CD4-positive, alpha-beta memory T cell (primary cell): Measurements from ENCODE around the gene SPRN. TPM values are rescaled to one million over a fixed set of nuclear protein-coding genes. Genes with fewer than 3 reads are reported as not detected.

Experiments
- CTCF ChIA-PET: fragments of 350-600 bp; sonication (Branson Sonifier 250); formaldehyde crosslinking; loops from one replicate; lab custom pipeline; 2021; ENCODE audit warnings: inconsistent platforms; ENCODE audit not compliant: partially characterized antibody; lab: Charles Lee
- POLR2A ChIA-PET: fragments of 350-600 bp; sonication (Branson Sonifier 250); formaldehyde crosslinking; loops from one replicate; lab custom pipeline; 2021; ENCODE audit not compliant: partially characterized antibody; lab: Charles Lee
- DNase-seq, 5 donors: peaks; one replicate each; pipeline versions ENCODE4 v3.0.0 to v3.0.0-alpha.2; 2020 to 2022; ENCODE audit warnings: mixed read lengths in 1 of 5
- H3K27ac ChIP-seq: one replicate; pipeline ENCODE4 v1.7.0; 2013; ENCODE audit warnings: low read depth, low read length
- H3K27me3 ChIP-seq: 2 replicates; pipeline ENCODE4 v1.7.0; 2013; ENCODE audit warnings: mild to moderate bottlenecking, low read length, moderate library complexity; ENCODE audit not compliant: insufficient read depth
- H3K36me3 ChIP-seq: 2 replicates; pipeline ENCODE4 v1.7.0; 2013; ENCODE audit warnings: mild to moderate bottlenecking, low read length, moderate library complexity; ENCODE audit not compliant: insufficient read depth
- H3K4me1 ChIP-seq: 2 replicates; pipeline ENCODE4 v1.7.0; 2013; ENCODE audit warnings: mild to moderate bottlenecking, low read length, moderate library complexity; ENCODE audit not compliant: insufficient read depth
- H3K4me3 ChIP-seq, 2 donors: one replicate each; pipeline ENCODE4 v1.7.0; 2013; ENCODE audit warnings: low read length in 2 of 2, mild to moderate bottlenecking in 1 of 2
- H3K9me3 ChIP-seq, 2 donors: one replicate each; pipeline ENCODE4 v1.7.0; 2013; ENCODE audit warnings: low read length in 2 of 2, control low read depth in 1 of 2; ENCODE audit not compliant: control insufficient read depth in 1 of 2
- H3K27ac Mint-ChIP-seq, 7 donors: one replicate each; pipeline ENCODE4 v1.8.0; 2020 to 2021; ENCODE audit warnings: mixed read lengths in 7 of 7, mild to moderate bottlenecking in 6 of 7, inconsistent platforms in 3 of 7, moderate library complexity in 3 of 7
- H3K27me3 Mint-ChIP-seq, 2 donors: one replicate each; pipeline ENCODE4 v1.8.0; 2020 to 2021; ENCODE audit warnings: mixed read lengths in 2 of 2
- H3K36me3 Mint-ChIP-seq, 2 donors: one replicate each; pipeline ENCODE4 v1.8.0; 2020 to 2021; ENCODE audit warnings: mixed read lengths in 2 of 2, inconsistent platforms in 1 of 2, mild to moderate bottlenecking in 1 of 2
- H3K4me1 Mint-ChIP-seq, 4 donors: one replicate each; pipeline ENCODE4 v1.8.0; 2020 to 2021; ENCODE audit warnings: mixed read lengths in 4 of 4, mild to moderate bottlenecking in 1 of 4
- H3K4me3 Mint-ChIP-seq, 8 donors: one replicate each; pipeline ENCODE4 v1.8.0; 2020 to 2021; ENCODE audit warnings: mixed read lengths in 8 of 8, mild to moderate bottlenecking in 7 of 8, moderate library complexity in 6 of 8, inconsistent platforms in 3 of 8
- H3K9me3 Mint-ChIP-seq, 8 donors: one replicate each; pipeline ENCODE4 v1.8.0; 2020 to 2021; ENCODE audit warnings: mixed read lengths in 8 of 8, mild to moderate bottlenecking in 5 of 8, inconsistent platforms in 3 of 8, moderate library complexity in 1 of 8
- intact Hi-C: fragments of 100-400 bp; cut with micrococcal nuclease; formaldehyde crosslinking; loops from one replicate; pipeline ENCODE4 v1.15.1; 2023
- polyA plus RNA-seq, 2 donors: library from polyadenylated mRNA; unstranded; fragments of 300-500 nt; fragmentation: Illumina TruSeq; gene quantifications; one replicate each; pipeline ENCODE4 v1.2.3, GENCODE V29; 2021
- total RNA-seq, 2 experiments: library from RNA; stranded (reverse); gene quantifications; one replicate each; pipeline ENCODE4 v1.2.3, GENCODE V29; 2021

The SPRN gene
- total and polyA plus RNA-seq, 4 experiments from 2014 or later, result 0.14 to 0.26 TPM; not detected in 2

GRCh38 chr10:133455196-133455595, 30.8 kb upstream of the SPRN start:
- peak overlapping the region in 1 of 7 donors; percentile 74 for H3K27ac Mint-ChIP-seq
- CTCF ChIA-PET, result interaction anchor here (2.1 kb wide), 1 partner anchor 16 kb away, joined by 5 read pairs; no protein-coding TSS in a partner anchor
- Histone ChIP-seq H3K4me1 (no peaks in the 10 kb centered on the region), H3K9me3 (no peaks in the 10 kb centered on the region), H3K27ac (no peak overlapping the region), H3K27me3 (no peaks in the 10 kb centered on the region), H3K36me3 (no peaks in the 10 kb centered on the region), H3K4me3 (no peak overlapping the region)
- H3K27me3 Mint-ChIP-seq, result no peaks in the 10 kb centered on the region
- H3K4me1 Mint-ChIP-seq, result peaks cover 0 to 7% (median 3%) of the 10 kb centered on the region in 4 donors
- H3K36me3 Mint-ChIP-seq, result no peaks in the 10 kb centered on the region
- no peak for DNase-seq
- peaks cover 0 to 2% (median 0%) of the 10 kb centered on the region in 8 donors for H3K9me3 Mint-ChIP-seq
- peak overlapping the region in 6 of 8 donors; percentile 5 to 62 (median 52) for H3K4me3 Mint-ChIP-seq
- intact Hi-C loops, result no loop called here
- POLR2A ChIA-PET, result no interaction called here

- CTCF ChIA-PET, result interaction anchor here (1.1 to 2.1 kb wide), 2 partner anchors 16 to 17 kb away, joined by 3 to 5 read pairs; no protein-coding TSS in a partner anchor
- peaks cover 0 to 6% (median 2%) of the 10 kb centered on the region in 8 donors for H3K9me3 Mint-ChIP-seq
- no peak overlapping the region for H3K27ac ChIP-seq
These were observed 29.9 kb upstream of the SPRN start for GRCh38 chr10:133454204-133454893.

DNA sequence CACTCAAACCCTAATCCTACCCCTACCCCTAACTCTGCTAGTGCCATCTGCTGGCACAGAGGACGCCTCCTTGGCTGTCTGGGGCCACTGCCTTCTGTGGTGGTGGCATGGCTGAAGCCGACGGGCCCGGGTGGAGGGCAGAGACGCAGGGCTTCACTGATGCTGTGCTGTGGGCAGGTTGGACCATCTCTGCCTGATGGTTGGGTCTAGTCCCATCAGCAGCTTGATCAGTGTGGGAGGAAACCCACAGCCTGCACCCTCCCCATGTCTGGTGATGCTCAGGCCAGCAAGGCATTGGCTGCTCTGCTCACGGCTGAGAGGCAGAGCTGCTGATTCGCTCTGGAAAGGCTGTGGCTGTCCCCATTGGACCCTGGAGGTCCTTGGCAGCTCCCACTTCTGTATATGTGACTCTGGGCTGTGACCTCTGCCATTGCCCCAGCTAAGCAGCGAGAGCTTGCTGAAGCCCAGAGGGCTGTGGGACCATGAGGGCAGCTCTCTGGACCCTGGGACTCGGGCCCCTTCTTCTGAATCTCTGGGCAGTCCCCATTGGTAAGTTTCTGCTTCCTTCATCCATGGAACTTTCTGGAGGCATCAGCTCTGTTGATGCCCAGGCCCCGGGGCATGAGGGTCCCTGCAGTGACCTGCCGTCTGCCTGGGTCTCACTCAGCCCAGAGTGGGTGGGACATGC, 29.2 kb upstream of the SPRN start, which contains the start of gene SCART1:
SCART1 (plus strand) TSS at position 430 of the 688 bp plus-strand sequence; CDS start at position 483, 53 bp downstream.
- ChIA-PET POLR2A (interaction anchor here (2.1 kb wide), 1 partner anchor 12 kb away, joined by 6 read pairs; no protein-coding TSS in a partner anchor), CTCF (interaction anchor here (1.1 to 2.1 kb wide), 2 partner anchors 15 to 16 kb away, joined by 3 to 5 read pairs; no protein-coding TSS in a partner anchor)
- H3K4me1 Mint-ChIP-seq, result peaks cover 0 to 7% (median 3%) of the 10 kb centered on the region in 4 donors
- no peaks in the 10 kb centered on the region for H3K27me3 Mint-ChIP-seq
- Histone ChIP-seq H3K27me3 (no peaks in the 10 kb centered on the region), H3K36me3 (no peaks in the 10 kb centered on the region), H3K27ac (no peak within 1 kb of the TSS), H3K9me3 (no peaks in the 10 kb centered on the region), H3K4me1 (no peaks in the 10 kb centered on the region), H3K4me3 (no peak within 1 kb of the TSS)
- DNase-seq, result peak; percentile 17 to 57 (median 30)
- H3K27ac Mint-ChIP-seq, result peak within 1 kb of the TSS in 3 of 7 donors; percentile 5 to 71 (median 13)
- H3K36me3 Mint-ChIP-seq, result peaks cover under 1 to 8% of the 10 kb centered on the region in 2 donors
- H3K4me3 Mint-ChIP-seq, result peak within 1 kb of the TSS in 3 of 8 donors; percentile 3 to 61 (median 46)
- intact Hi-C loops, result no loop called here
- peaks cover 0 to 13% (median 9%) of the 10 kb centered on the region in 8 donors for H3K9me3 Mint-ChIP-seq

More at GRCh38 chr10:133454204-133454893, 29.9 kb upstream of the SPRN start:
- Mint-ChIP-seq H3K36me3 (peaks cover 0 to 2% of the 10 kb centered on the region in 2 donors), H3K27ac (peak overlapping the region in 1 of 7 donors; percentile 60), H3K4me3 (peak overlapping the region in 3 of 8 donors; percentile 3 to 61 (median 16)), H3K4me1 (peaks cover 0 to 7% (median 3%) of the 10 kb centered on the region in 4 donors), H3K27me3 (no peaks in the 10 kb centered on the region)
- DNase-seq, result peak in 1 of 5 donors; percentile 25
- POLR2A ChIA-PET, result interaction anchor here (2.1 kb wide), 1 partner anchor 12 kb away, joined by 6 read pairs; no protein-coding TSS in a partner anchor
- H3K27me3 ChIP-seq, result no peaks in the 10 kb centered on the region
- H3K4me3 ChIP-seq, result no peak overlapping the region
- no peaks in the 10 kb centered on the region for H3K4me1 ChIP-seq
- no peaks in the 10 kb centered on the region for H3K36me3 ChIP-seq
- intact Hi-C loops, result no loop called here
- H3K9me3 ChIP-seq, result no peaks in the 10 kb centered on the region

DNA sequence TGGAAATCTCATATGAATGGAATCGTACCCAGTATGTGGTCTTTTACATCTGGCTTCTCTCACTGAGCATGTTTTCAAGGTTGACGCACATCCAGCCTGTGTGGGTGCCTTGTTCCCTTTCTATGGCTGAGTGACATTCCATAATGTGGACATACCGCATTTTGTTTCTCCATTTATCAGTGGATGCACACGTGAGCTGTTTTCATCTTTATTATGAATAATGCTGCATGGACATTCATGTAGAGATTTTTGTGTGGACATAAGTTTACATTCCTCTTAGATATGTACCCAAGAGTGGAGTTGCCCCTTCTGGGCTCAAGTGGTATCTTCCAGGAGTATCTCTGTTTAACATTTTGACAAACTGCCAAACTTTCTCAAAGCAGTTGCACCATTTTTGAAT, 28.0 kb upstream of the SPRN start:
- Mint-ChIP-seq H3K27me3 (no peaks in the 10 kb centered on the region), H3K4me1 (peaks cover 0 to 7% (median 3%) of the 10 kb centered on the region in 4 donors), H3K36me3 (peaks cover 7 to 17% of the 10 kb centered on the region in 2 donors), H3K9me3 (peaks cover 0 to 25% (median 20%) of the 10 kb centered on the region in 8 donors), H3K27ac (no peak overlapping the region), H3K4me3 (no peak overlapping the region)
- no peaks in the 10 kb centered on the region for H3K4me1 ChIP-seq
- H3K9me3 ChIP-seq, result no peaks in the 10 kb centered on the region
- no peaks in the 10 kb centered on the region for H3K27me3 ChIP-seq
- ChIA-PET CTCF (no interaction called here), POLR2A (interaction anchor here (2.1 kb wide), 1 partner anchor 10 kb away, joined by 6 read pairs; no protein-coding TSS in a partner anchor)
- no peak for DNase-seq
- H3K27ac ChIP-seq, result no peak overlapping the region
- H3K4me3 ChIP-seq, result no peak overlapping the region
- H3K36me3 ChIP-seq, result no peaks in the 10 kb centered on the region
- intact Hi-C loops, result no loop called here

DNA sequence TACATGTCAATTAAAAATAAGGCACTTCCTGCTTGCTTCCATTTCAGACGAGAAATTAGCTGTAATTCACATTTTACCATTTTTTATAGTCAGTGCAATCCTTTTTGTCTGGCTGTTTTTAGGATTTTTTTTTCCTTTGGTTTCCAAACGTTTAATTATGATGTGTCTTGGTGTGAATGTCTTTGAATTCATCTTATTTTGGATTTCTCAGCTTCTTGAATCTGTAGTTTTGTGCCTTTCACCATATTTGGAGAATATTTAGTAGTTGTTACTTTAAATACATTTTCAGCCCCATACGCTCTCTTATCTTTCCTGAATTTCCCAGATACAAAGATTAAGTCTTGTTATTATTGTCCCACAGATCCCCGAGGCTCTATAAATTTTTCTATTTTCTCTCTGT, 26.9 kb upstream of the SPRN start:
- Mint-ChIP-seq H3K36me3 (peaks cover 7 to 23% of the 10 kb centered on the region in 2 donors), H3K27me3 (no peaks in the 10 kb centered on the region), H3K4me3 (no peak overlapping the region), H3K9me3 (peaks cover 0 to 34% (median 30%) of the 10 kb centered on the region in 8 donors), H3K4me1 (peaks cover 0 to 7% (median 3%) of the 10 kb centered on the region in 4 donors), H3K27ac (no peak overlapping the region)
- Histone ChIP-seq H3K36me3 (no peaks in the 10 kb centered on the region), H3K9me3 (no peaks in the 10 kb centered on the region), H3K27me3 (no peaks in the 10 kb centered on the region), H3K4me3 (no peak overlapping the region), H3K4me1 (no peaks in the 10 kb centered on the region), H3K27ac (no peak overlapping the region)
- DNase-seq, result no peak
- intact Hi-C loops, result no loop called here
- ChIA-PET CTCF (no interaction called here), POLR2A (no interaction called here)

GRCh38 chr10:133448120-133448519, 23.7 kb upstream of the SPRN start:
- ChIA-PET CTCF (interaction anchor here (1.0 kb wide), 1 partner anchor 9 kb away, joined by 3 read pairs; no protein-coding TSS in a partner anchor), POLR2A (no interaction called here)
- Mint-ChIP-seq H3K27me3 (no peaks in the 10 kb centered on the region), H3K27ac (no peak overlapping the region), H3K36me3 (peaks cover 10 to 23% of the 10 kb centered on the region in 2 donors), H3K9me3 (peaks cover 0 to 48% (median 30%) of the 10 kb centered on the region in 8 donors), H3K4me1 (peaks cover 0 to 11% (median 5%) of the 10 kb centered on the region in 4 donors), H3K4me3 (no peak overlapping the region)
- Histone ChIP-seq H3K4me3 (no peak overlapping the region), H3K27ac (no peak overlapping the region), H3K9me3 (no peaks in the 10 kb centered on the region), H3K27me3 (no peaks in the 10 kb centered on the region), H3K36me3 (no peaks in the 10 kb centered on the region), H3K4me1 (peaks cover 3% of the 10 kb centered on the region)
- intact Hi-C loops, result no loop called here
- DNase-seq, result no peak
